Measurements from ENCODE around the gene GLTP.
A peak's percentile ranks its signal among the peaks of the same experiment; 100 is the strongest.
"Not testable (repeated sequence)": the region's sequence is repeated elsewhere in the genome, so short reads cannot be mapped to it uniquely, and the experiment has no call there.

GLTP gene

GRCh38 chr12:109902891-109903418 is 22.6 kb upstream of the GLTP start:
- TF ChIP-seq CTCF (IDR thresholded peaks at IDR 0.05; ENCODE audit: low read depth, low read length, poor library complexity, severe bottlenecking) (no peak), EZH2phosphoT487 (IDR thresholded peaks at IDR 0.05; ENCODE audit: borderline replicate concordance, low read length) (no peak)
- no peak overlapping the region for H3K27ac ChIP-seq (ENCODE audit: low read depth, low read length)
- H3K79me2 ChIP-seq (ENCODE audit: control insufficient read depth, low read length) = peaks cover 34% of the 10 kb centered on the region
- H3K9me2 ChIP-seq (replicated peaks; ENCODE audit: control insufficient read depth, low read length) = no peaks in the 10 kb centered on the region
- no peak overlapping the region for H3K4me3 ChIP-seq (ENCODE audit: low read length)
- peaks cover 20% of the 10 kb centered on the region for H3K4me1 ChIP-seq (ENCODE audit: control insufficient read depth, low read length)
- peaks cover 63% of the 10 kb centered on the region for H3K36me3 ChIP-seq (ENCODE audit: control insufficient read depth, low read length)
- H3K9me3 ChIP-seq (ENCODE audit: control insufficient read depth, insufficient read depth, low read length) = no peaks in the 10 kb centered on the region
- H3K4me2 ChIP-seq (ENCODE audit: low read length) = no peak overlapping the region
- no peaks in the 10 kb centered on the region for H4K20me1 ChIP-seq (ENCODE audit: control insufficient read depth, insufficient read depth, low read depth, low read length)
- no peaks in the 10 kb centered on the region for H3K27me3 ChIP-seq (ENCODE audit: control insufficient read depth, low read length)
- H3F3A ChIP-seq (ENCODE audit: control insufficient read depth, insufficient read depth) = no peaks in the 10 kb centered on the region

- Histone ChIP-seq H3K36me3 (ENCODE audit: control insufficient read depth, low read length) (peaks cover 45% of the 10 kb centered on the region), H4K20me1 (ENCODE audit: control insufficient read depth, insufficient read depth, low read depth, low read length) (no peaks in the 10 kb centered on the region), H3K4me3 (ENCODE audit: low read length) (peak overlapping the region; percentile 98), H3K27me3 (ENCODE audit: control insufficient read depth, low read length) (no peaks in the 10 kb centered on the region), H3K9me2 (replicated peaks; ENCODE audit: control insufficient read depth, low read length) (no peaks in the 10 kb centered on the region), H3K4me2 (ENCODE audit: low read length) (peak overlapping the region; percentile 99), H3K79me2 (ENCODE audit: control insufficient read depth, low read length) (peaks cover 34% of the 10 kb centered on the region), H3K27ac (ENCODE audit: low read depth, low read length) (peak overlapping the region; percentile 55), H3F3A (ENCODE audit: control insufficient read depth, insufficient read depth) (no peaks in the 10 kb centered on the region), H3K4me1 (ENCODE audit: control insufficient read depth, low read length) (peaks cover 20% of the 10 kb centered on the region), H3K9me3 (ENCODE audit: control insufficient read depth, insufficient read depth, low read length) (no peaks in the 10 kb centered on the region)
- TF ChIP-seq CTCF (IDR thresholded peaks at IDR 0.05; ENCODE audit: low read depth, low read length, poor library complexity, severe bottlenecking) = no peak
- no peak for TF ChIP-seq EZH2phosphoT487 (IDR thresholded peaks at IDR 0.05; ENCODE audit: borderline replicate concordance, low read length)
Measured at GRCh38 chr12:109900752-109901580, 20.6 kb upstream of the GLTP start.

- Histone ChIP-seq H3K9me2 (replicated peaks; ENCODE audit: control insufficient read depth, low read length) (no peaks in the 10 kb centered on the region), H3K27ac (ENCODE audit: low read depth, low read length) (peak within 1 kb of the TSS; percentile 55), H4K20me1 (ENCODE audit: control insufficient read depth, insufficient read depth, low read depth, low read length) (no peaks in the 10 kb centered on the region), H3K79me2 (ENCODE audit: control insufficient read depth, low read length) (peaks cover 34% of the 10 kb centered on the region), H3K4me1 (ENCODE audit: control insufficient read depth, low read length) (peaks cover 20% of the 10 kb centered on the region), H3F3A (ENCODE audit: control insufficient read depth, insufficient read depth) (no peaks in the 10 kb centered on the region), H3K4me3 (ENCODE audit: low read length) (peak within 1 kb of the TSS; percentile 98), H3K4me2 (ENCODE audit: low read length) (peak within 1 kb of the TSS; percentile 99), H3K27me3 (ENCODE audit: control insufficient read depth, low read length) (no peaks in the 10 kb centered on the region), H3K36me3 (ENCODE audit: control insufficient read depth, low read length) (peaks cover 36% of the 10 kb centered on the region), H3K9me3 (ENCODE audit: control insufficient read depth, insufficient read depth, low read length) (no peaks in the 10 kb centered on the region)
- TF ChIP-seq EZH2phosphoT487 (IDR thresholded peaks at IDR 0.05; ENCODE audit: borderline replicate concordance, low read length) = no peak
- peak; percentile 36 for TF ChIP-seq CTCF (IDR thresholded peaks at IDR 0.05; ENCODE audit: low read depth, low read length, poor library complexity, severe bottlenecking)
Measured at GRCh38 chr12:109899783-109900751, 19.7 kb upstream of the GLTP start, which contains the start of gene TCHP. Gene TCHP (plus strand): TSS chr12:109900274. CDS start chr12:109903027, 2,753 bp downstream.

GRCh38 chr12:109899345-109899744 is 19.0 kb upstream of the GLTP start:
- H3K36me3 ChIP-seq (ENCODE audit: control insufficient read depth, low read length) = peaks cover 29% of the 10 kb centered on the region
- not testable (repeated sequence) for H3K9me3 ChIP-seq (ENCODE audit: control insufficient read depth, insufficient read depth, low read length); H3F3A ChIP-seq (ENCODE audit: control insufficient read depth, insufficient read depth); H3K9me2 ChIP-seq (replicated peaks; ENCODE audit: control insufficient read depth, low read length); H3K27me3 ChIP-seq (ENCODE audit: control insufficient read depth, low read length); H4K20me1 ChIP-seq (ENCODE audit: control insufficient read depth, insufficient read depth, low read depth, low read length)
- H3K27ac ChIP-seq (ENCODE audit: low read depth, low read length) = peak overlapping the region; percentile 55; the same call in 1 of the 2 replicates
- peak overlapping the region; percentile 99 for H3K4me2 ChIP-seq (ENCODE audit: low read length)
- H3K79me2 ChIP-seq (ENCODE audit: control insufficient read depth, low read length) = peaks cover 34% of the 10 kb centered on the region
- peaks cover 20% of the 10 kb centered on the region for H3K4me1 ChIP-seq (ENCODE audit: control insufficient read depth, low read length)
- peak overlapping the region; percentile 98 for H3K4me3 ChIP-seq (ENCODE audit: low read length)
